Mammary epithelial cell (primary cell): ENCODE results near the gene ARHGEF12.

Source experiments
- EZH2 ChIP-seq: IDR thresholded peaks from 2 replicates; pipeline ENCODE4 v1.6.1; 2012; ENCODE audit warnings: low read length, inconsistent platforms, borderline replicate concordance
- TF ChIP-seq, protein P1 (sequence below), 2 donors: IDR thresholded peaks in 1 of 2; conservative IDR thresholded peaks in 1 of 2; 2 replicates each; pipeline ENCODE4 v1.5.1; 2011 to 2012; ENCODE audit warnings: inconsistent platforms in 2 of 2, low read length in 2 of 2, mild to moderate bottlenecking in 2 of 2, control low read depth in 1 of 2, low read depth in 1 of 2; ENCODE audit not compliant: insufficient read depth in 1 of 2; ENCODE audit errors: extremely low read depth in 1 of 2

DNA sequence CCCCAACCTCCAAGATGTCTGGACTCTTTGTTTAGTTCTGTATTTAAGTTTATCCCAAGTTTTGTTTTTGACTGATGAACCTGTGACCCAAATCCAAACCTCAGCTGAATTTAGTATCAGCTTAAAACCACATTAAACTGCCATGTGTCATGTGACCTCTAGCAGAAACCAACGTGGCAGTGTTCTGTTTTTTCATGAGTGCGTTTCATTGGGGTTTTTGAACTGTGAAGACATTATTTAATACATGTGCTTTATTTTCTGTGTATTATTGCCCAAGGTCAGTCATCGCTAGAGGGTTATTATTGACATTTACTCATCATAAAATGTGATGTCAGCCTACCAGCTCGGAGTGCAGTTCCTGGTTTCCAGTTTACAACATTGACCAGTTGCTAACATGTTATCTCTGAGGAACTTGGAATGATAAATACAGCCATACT, 9.3 kb upstream of the ARHGEF12 start:
- TF ChIP-seq, protein P1, sequence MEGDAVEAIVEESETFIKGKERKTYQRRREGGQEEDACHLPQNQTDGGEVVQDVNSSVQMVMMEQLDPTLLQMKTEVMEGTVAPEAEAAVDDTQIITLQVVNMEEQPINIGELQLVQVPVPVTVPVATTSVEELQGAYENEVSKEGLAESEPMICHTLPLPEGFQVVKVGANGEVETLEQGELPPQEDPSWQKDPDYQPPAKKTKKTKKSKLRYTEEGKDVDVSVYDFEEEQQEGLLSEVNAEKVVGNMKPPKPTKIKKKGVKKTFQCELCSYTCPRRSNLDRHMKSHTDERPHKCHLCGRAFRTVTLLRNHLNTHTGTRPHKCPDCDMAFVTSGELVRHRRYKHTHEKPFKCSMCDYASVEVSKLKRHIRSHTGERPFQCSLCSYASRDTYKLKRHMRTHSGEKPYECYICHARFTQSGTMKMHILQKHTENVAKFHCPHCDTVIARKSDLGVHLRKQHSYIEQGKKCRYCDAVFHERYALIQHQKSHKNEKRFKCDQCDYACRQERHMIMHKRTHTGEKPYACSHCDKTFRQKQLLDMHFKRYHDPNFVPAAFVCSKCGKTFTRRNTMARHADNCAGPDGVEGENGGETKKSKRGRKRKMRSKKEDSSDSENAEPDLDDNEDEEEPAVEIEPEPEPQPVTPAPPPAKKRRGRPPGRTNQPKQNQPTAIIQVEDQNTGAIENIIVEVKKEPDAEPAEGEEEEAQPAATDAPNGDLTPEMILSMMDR (conservative IDR thresholded peaks at IDR 0.05 in 1 of 2, IDR thresholded peaks at IDR 0.05 in 1 of 2; ENCODE audit: extremely low read depth in 1 of 2, insufficient read depth in 1 of 2, low read depth in 1 of 2, low read length in 2 of 2), result no peak
- no peak for TF ChIP-seq EZH2
